Caki2 (cell line): ENCODE results near the gene ZFC3H1. TPM values are rescaled to one million over a fixed set of nuclear protein-coding genes. Genes with fewer than 3 reads are reported as not detected.
"Not testable (repeated sequence)": the region's sequence is repeated elsewhere in the genome, so short reads cannot be mapped to it uniquely, and the experiment has no call there.

Experiments used
- DNase-seq: peaks from one replicate; pipeline ENCODE4 v3.0.0-alpha.2; 2015; ENCODE audit warnings: low read depth
- in situ Hi-C: cut with HindIII; loops from 2 replicates; pipeline ENCODE4 v1.10.0; 2016; ENCODE audit warnings: low sequenced_read_pairs, low pct_unique_long_range_greater_than_20kb, mixed read lengths
- total RNA-seq: library from RNA; depleted of rRNA; stranded (reverse); fragments of >200 nt; shearing (Covaris generic); gene quantifications from 2 replicates; pipeline ENCODE4 v1.2.3, GENCODE V29; 2014; ENCODE audit warnings: low replicate concordance

ZFC3H1 gene
- total RNA-seq, 1 experiment from 2014 or later = 3.2 TPM

DNA sequence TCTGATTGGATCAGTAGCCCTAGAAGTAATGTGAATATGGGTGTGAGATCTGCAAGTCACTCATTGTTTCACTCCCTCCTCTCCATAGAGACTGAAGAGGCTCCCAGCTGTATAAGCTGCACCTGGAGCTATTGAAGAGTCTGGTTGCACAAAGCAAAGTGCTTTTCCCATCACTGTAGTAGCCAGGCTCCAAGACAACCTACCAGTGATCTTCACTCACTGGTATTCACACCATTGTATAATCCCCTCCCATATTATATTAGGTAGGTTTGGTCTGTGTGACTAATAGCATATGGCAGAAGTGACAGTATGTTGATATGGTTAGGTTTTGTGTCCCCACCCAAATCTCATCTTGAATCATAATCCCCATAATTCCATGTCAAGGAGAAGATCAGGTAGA, 64.4 kb downstream of the ZFC3H1 start:
- DNase-seq = no peak
- in situ Hi-C loops = no loop called here

DNA sequence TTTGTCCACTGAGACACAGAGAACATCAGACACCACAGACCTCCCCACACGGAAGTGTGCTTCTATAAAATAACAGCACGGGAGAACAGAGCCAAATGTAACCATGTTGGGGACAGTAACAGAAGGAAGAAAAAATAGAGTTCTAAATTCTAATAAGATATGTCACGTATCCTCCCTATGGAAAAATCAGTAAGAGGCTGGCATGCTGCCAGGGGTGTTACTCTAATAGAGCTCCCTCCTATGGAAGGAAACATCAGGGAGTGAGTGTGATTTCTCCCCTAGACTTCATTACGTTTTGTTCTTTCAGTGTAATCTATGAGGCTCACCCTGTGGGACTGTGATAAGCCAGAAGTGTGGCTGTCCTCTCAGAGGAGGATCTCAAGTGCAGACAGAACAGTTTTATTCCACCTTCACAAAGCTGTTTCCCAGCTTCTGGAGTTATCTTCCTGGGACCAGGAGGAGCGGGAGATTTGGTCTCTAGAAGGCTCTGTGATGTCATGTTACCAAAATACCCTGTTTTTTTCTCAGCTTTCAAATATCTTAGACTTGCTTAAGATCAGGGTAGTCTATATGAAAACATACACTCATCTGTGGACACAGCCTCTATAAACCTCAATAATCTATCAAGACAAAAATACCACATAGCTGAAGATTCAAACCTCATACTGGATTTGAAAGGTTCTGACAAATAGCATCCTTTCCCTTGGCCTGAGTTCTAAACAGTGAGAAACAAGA, 69.3 kb downstream of the ZFC3H1 start:
- in situ Hi-C loops = no loop called here
- DNase-seq = no peak

DNA sequence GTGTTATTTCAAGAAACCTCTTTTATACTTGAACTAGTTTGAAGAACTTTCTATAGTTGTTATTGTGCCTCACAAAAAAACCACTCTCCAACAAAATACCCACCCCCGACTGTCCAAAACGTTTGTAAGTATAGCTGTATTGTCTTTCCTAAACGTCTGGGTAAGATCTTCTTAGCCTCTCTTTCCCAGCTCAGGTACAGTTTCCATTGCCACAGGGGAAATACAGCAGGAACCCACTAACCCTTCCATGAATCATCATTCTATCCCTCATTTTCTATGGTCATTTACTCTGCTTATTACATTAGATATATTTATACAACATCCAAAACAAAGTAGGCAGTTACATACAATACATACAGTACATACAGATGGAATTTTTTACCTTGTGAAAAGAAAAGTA, 70.8 kb downstream of the ZFC3H1 start:
- no peak for DNase-seq

DNA sequence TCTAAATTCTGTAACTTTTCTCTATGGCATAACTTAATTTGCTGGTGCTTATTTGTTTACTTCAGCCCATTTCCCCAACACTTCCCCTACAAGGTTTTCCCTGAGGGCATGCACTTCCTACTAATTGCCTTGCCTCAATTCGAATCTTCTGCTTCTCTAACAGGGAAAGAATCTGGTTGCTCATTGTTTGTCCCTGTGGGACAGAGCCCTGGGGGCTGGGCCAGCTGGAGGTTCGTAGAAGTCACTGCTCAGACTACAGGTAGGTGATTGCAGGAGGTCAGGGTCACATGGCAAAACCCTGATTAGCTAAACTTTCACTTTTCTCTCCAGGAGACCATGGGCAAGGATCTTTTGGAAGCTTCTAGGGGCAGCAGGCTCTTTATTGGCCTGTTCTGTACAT, 72.0 kb downstream of the ZFC3H1 start:
- in situ Hi-C loops = no loop called here
- no peak for DNase-seq

More for the DNA sequence above, 70.8 kb downstream of the ZFC3H1 start:
- in situ Hi-C loops = no loop called here

DNA sequence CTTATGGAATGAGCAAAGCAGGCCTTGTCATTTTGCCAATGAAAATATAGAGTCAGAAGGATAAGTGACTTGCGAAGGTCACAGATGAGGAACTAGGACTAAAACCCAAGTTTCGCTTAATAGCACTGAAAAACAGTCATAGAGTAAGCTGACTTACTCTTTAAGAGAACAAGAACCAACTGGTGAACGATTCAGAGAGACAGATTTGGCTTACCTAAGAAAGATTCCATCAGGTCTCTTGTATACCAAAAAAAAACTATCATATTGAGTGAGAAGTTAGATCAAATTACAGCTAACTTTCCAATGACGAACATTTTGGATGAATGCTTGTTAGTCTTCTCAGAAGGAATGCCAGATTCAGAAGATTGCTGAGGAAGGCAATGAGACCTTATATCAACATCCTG, 74.2 kb downstream of the ZFC3H1 start:
- no peak for DNase-seq
- in situ Hi-C loops = no loop called here

DNA sequence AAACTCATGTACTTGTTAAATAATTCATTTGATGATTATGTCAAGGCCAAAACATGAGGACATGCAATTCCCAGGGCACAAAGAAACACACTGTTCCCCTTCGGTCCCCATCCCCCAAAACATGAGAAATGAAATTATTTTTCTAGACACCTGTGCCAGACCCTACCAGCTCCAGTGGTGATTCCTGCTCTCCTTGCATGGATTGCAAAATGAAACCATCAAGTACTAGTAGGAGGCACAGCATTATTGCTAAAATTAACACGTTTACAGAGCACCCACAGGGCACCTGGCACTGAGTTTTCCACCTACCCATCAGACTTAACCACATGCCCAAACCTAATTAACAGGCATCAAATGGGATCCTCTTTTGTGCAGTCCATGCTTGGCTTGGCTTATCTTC, 76.6 kb downstream of the ZFC3H1 start:
- in situ Hi-C loops = no loop called here
- DNase-seq = no peak

DNA sequence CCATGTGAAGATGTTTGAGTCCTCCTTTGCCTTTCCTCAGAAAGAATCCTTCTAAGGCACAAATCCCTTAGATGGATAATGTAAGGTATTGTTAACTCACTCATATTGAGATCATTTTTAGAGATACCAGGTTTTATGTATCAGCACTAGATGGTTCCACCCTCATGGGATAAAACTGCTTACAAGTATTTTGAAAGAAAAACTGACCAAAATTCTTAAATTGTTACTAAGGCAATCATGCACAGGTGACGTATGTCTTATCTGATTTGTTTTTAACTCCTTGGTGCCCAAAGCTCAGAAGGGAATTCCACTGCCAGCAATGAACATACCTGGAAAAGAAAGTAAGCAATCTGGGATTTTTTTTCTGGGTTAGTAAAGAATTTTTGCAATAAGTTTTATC, 78.4 kb downstream of the ZFC3H1 start:
- no peak for DNase-seq
- in situ Hi-C loops = no loop called here

DNA sequence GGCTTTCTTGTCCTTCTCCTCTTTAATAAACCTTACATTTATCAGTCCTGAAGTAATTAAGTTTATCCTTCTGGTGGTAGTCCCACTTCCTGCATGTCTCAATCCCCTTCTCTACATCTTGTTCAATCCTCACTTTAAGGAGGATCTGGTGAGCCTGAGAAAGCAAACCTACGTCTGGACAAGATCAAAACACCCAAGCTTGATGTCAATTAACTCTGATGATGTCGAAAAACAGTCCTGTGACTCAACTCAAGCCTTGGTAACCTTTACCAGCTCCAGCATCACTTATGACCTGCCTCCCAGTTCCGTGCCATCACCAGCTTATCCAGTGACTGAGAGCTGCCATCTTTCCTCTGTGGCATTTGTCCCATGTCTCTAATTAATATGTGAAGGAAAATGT, 79.3 kb downstream of the ZFC3H1 start:
- no peak for DNase-seq
- in situ Hi-C loops = no loop called here

DNA sequence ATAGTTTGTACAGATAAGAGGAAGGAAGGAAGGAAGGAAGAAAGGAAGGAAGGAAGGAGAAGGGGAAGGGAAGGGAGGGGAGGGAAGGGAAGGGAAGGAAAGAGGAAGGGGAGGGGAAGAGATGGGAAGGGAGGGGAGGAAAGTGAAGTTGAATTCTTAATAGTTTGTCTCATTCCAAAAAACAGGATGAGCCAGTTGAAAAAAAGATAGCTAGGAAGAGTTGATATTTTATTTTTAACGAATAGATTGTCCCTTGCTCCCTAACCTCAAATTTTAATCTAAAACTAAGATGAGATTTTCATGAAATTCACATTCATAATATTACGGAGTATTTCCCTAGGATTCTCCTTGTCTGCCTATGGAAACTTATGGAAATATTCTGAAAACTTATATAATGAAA, 80.7 kb downstream of the ZFC3H1 start:
- in situ Hi-C loops = no loop called here
- no peak for DNase-seq

DNA sequence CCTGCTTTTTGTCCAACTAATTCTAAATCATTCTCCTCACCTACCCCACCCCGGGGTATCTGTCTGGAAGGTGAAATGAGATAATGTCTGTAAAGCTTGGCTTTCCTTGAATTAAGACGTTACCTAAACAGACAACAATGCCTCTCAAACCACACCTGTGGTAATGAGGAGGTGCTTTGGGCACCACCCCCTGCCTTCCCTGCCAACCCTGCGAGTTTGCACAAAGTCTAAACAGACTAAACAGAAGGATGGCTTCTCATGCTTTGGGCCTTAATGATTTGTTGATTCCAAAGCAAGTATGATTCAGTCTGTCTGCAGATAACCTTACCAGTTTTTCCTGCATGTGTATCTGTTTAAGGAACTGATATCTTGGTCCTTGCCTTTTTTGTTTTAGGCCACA, 82.4 kb downstream of the ZFC3H1 start:
- DNase-seq = no peak

DNA sequence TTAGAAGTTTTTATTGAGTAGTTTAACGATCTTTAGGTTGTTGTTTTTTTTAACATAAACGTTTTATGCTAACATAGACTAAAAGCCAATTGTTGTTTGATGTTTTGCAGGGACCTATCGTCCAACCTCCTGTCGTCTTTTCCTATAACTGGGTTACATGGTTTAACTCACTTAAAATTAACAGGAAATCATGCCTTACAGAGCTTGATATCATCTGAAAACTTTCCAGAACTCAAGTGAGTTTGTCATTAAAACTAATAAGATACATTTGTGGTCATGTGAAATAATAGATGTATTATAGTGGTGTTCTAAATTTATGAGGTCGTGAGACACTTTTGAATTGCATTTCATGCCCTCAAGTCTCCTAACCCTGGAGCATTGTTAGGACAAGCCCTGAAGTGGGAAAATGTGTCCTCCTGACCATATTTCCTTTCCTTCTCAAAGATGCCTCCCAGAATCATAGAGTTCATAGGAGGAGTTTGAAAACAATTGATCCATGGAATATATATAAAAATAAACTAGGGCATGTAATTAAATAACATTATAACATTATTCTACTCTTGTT, 84.9 kb downstream of the ZFC3H1 start:
- in situ Hi-C loops = no loop called here
- DNase-seq = no peak

More for the DNA sequence above, 82.4 kb downstream of the ZFC3H1 start:
- in situ Hi-C loops = no loop called here

DNA sequence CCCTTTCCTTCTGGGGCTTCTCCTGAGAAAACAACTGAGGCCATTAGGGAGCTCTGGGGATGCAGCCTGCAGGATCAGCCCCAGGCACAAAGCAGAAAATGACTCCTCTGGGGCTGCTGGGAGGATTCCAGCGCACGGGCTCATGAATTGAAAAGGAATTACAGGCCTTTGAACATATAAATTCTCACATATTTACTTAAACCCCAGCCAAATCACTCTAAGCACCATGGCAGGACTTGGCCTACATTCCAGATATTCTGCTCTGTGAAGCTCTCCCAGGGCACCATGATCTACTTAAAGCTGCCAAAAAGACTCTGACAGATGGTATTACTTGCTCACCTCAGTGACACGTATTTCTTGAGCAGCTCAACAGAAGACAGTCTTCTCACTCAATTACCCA, 87.2 kb downstream of the ZFC3H1 start:
- in situ Hi-C loops = no loop called here
- no peak for DNase-seq

DNA sequence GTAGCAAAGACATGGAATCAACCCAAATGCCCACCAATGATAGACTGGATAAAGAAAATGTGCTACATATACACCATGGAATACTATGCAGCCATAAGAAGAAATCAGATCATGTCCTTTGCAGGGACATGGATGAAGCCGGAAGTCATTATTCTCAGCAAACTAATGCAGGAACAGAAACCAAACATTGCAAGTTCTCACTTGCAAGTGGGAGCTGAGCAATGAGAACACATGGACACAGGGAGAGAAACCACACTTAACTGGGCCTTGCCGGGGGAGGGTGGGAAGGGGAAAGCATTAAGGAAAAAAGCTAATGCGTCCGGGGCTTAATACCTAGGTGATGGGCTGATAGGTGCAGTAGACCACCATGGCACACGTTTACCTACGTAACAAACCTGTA, 93.8 kb downstream of the ZFC3H1 start:
- not testable (repeated sequence) for DNase-seq

DNA sequence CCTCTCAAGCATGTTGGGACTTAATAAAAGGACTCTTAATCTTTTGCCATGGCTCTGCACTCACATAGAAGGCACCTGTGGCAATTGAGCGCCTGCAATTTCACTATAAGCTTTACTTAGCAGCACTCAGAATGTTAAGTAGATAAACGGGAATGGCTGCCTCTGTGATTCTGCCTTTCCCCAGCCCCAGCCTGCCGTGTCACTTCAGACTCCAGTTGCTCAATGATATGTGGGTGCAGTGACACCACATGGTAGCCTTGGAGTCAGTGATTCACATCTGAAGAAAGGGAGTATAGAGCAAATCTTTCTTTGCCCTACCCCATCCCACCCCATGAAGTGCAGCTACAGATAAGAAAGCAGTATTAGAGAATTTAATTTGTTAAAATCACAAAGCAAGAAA, 96.1 kb downstream of the ZFC3H1 start:
- in situ Hi-C loops = no loop called here
- no peak for DNase-seq

More for the DNA sequence above, 93.8 kb downstream of the ZFC3H1 start:
- in situ Hi-C loops = not testable (repeated sequence)

DNA sequence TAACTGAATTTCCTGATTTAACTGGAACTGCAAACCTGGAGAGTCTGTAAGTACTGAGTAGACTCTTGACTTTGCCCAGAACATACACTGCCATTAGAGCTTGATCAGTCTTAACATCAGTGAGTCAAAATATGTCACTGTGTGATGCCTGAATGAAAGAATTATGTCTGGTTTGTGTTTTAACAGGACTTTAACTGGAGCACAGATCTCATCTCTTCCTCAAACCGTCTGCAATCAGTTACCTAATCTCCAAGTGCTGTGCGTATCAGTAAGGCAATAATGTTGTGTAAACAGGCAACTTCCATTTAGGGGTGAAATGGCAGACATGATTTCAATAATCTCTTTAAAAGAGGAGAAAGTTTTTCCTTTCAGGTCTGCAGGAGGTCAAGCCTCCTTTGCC, 97.0 kb downstream of the ZFC3H1 start:
- DNase-seq = no peak
- in situ Hi-C loops = no loop called here

DNA sequence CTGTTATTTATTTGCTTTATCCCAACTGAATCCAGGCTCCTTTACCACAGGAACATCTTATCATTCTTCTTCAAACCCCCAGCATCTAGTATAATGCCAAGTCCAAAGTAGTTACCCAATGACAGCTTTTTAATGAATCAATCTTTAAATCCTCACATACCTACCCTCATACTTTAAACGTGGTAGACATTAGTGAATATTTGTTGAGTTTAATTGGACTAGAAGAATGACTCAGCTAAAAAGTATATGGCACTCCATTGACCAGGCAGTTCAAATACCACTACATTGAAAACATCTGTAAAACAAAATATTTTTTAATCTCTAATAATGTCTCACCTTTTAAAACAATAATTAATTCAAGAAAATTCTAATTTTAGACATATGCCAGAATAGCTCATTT, 98.1 kb downstream of the ZFC3H1 start:
- DNase-seq = no peak
- in situ Hi-C loops = no loop called here

DNA sequence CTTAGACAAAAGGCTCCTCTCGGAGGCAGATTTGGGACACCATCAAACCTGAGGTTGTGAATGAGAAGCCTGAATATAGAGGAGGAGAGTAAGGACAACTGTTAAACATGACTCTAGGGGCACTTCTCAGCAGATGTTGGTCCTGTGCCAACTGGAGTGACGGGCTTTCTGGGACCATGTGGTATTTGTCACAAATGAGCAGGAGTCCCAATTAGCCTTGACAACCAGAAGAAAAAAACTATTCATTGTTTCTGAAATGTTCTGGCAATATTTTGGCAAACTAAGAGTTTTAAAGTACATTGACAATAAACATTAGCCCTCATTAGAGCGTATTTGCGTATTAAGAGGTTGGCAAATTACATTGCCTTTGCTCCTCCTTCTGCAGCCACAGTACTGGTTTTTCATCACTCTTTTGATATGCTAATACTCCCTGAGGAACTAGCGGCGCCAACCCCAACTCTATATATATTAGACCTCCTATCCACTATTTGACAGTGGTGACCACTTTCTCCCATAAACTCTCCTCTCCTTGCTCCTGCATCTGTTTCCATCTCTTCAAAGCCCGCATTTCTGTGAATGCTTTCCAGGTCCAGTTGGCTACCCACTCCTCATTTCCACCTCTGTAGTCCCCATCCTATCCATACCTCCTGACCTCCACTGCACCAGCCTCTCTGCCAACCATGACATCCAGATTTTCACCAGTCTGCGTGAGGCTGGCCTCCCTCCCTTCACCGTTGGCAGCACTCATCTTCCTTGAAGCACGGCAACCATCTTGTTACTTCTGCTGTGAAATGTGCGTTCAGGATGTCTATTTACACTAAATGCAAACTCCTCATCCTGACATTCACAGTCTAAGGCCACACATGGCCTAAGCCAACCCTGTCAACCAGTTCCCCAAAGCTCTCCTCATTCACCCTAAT, 100.7 kb downstream of the ZFC3H1 start:
- no peak for DNase-seq
- in situ Hi-C loops = no loop called here
